NCI-H226 (cell line): ENCODE measurements around the gene GATC.
"Not testable (repeated sequence)": the region's sequence is repeated elsewhere in the genome, so short reads cannot be mapped to it uniquely, and the experiment has no call there.

Source experiments
- DNase-seq: peaks from one replicate; pipeline ENCODE4 v3.0.0-alpha.2; 2015

Gene GATC

GRCh38 chr12:120437735-120438494 is 8.3 kb upstream of the GATC start, which contains the start of gene COX6A1:
COX6A1 (plus strand) TSS chr12:120438113; CDS start chr12:120438127, 14 bp downstream.
- peak; percentile 97 for DNase-seq

DNA sequence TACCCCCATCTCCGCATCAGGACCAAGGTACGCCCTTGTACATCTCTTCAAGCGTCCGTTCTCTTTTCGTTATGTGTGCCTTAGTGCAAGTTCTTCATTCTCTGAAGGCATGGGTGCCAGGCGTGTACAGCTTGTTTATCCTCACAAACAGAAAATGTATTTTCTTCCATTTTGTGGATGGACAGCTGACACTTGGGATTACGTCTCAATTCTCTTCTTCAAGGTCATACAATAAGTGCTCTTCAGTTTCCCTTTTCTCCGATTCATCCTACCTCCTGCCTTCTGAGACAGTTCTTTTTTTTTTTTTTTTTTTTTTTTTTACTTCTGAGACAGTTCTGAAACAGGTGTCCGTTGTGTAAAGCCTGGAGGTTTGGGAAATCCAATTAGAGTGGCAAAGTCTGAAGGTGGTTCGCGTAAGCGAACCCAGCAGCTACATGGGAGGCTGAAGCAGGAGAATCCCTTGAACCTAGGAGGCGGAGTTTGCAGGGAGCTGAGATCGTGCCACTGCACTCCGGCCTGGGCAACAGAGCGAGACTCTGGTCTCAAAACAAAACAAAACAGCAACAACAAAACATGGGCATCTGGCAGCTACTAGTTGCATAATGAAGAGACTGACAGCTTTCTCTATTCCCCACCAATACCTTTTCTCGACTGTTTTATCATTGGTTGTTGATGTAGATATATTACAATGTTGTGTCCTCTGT is 7.6 kb upstream of the GATC start:
- DNase-seq = no peak

GRCh38 chr12:120439646-120440247 is 6.5 kb upstream of the GATC start:
- DNase-seq = peak; percentile 36

DNA sequence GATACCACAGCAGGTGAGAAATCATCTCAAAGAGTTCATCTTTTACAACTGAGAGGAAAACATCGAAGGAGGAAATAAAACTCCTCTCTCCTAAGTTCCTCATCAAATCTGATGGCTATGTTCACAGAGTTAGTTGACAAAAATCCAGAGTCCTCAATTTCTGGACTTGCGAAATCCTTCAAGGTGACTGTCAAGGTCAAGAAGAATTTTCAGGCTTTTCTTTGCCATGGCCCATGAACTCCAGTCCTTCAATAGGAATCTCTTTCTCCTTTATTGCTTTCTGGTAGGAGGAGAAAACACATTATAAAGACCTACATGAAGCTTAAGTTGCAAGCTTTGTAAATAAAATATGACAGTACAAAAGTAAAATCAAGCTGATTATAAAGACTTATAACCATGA is 1.6 kb upstream of the GATC start:
- DNase-seq = no peak

DNA sequence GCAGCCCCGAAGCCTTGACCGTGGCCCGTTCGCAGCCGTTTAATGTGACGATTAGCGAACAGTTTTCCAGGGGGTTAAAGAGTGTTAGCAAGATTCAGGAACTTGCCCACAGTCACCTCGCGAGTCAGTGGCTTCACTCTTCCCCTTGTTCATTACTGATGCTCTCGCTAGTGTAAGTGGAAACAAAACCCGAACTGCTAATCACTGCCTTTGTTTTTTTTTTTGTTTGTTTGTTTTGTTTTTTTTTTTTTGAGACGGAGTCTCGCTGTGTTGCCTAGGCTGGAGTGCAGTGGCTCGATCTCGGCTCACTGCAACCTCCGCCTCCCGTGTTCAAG is 567 bp downstream of the GATC start:
- not testable (repeated sequence) for DNase-seq

DNA sequence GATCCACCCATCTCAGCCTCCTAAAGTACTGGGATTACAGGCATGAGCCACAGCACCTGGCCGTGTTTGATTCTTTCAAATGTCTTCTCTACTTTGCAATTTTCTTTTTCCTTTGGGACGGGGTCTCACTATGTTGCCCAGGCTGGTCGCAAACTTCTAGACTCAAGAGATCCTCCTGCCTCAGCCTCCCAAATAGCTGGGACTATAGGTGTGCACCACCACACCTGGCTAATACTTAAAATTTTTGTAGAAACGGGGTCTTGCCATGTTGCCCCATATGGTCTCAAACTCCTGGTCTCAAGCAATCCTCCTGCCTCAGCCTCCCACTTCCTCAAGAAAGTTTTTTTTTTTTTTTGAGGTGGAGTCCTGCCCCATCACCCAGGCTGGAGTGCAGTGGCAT is 1.7 kb downstream of the GATC start:
- no peak for DNase-seq

- peak; percentile 48 for DNase-seq
These were observed 6.3 kb downstream of the GATC start for GRCh38 chr12:120452524-120452923.

DNA sequence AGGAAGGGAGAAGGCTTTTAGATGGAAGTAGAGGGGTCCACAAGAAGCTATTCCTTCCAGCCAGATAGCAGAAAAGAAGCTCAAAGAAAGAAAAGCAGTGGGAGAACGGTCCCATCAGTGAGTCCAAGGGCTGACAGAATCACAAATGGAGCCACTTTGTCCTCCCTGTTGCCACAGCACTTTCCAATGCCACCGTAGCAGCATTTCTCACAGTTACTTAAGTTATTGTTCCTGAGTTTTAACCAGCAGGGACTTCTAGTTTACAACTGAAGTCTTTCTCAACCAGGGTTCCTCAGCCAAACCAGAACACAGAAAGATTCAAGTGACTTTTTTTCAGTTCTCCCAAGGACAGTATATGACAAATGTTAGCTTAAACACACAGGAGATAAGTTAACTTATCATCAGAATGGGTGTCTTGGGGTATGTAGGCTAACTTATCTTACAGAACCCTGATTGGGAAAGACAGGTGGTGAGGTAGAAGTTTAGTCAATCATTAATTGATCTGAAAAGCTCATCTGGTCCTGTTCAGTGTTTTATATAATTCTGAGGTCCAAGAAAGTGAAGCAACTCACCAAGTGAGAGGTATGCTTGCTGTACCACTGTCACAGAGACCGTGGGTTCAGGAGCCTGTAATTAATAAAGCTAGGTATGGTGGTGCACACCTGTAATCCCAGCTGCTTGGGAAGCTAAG is 7.0 kb downstream of the GATC start:
- DNase-seq = no peak

- DNase-seq = no peak
These were observed 7.7 kb downstream of the GATC start for GRCh38 chr12:120453977-120454376.

DNA sequence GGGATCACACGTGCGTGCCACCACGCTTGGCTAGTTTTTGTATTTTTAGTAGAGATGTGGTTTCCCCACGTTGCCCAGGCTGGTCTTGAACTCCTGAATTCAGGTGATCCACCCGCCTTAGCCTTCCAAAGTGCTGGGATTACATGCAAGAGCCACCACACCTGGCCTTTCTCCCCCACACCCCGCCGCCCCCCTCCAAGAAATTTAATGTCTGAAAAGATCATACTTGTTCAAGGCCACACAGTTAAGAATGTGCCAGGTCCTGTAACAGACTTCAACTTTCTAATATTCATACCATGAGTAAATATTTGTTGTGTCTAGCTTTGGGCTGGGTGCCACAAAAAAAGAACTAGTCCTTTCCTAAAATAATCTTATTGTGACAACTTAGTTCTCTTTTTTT is 9.1 kb downstream of the GATC start:
- DNase-seq = no peak

GRCh38 chr12:120457133-120457532 is 10.9 kb downstream of the GATC start:
- DNase-seq = no peak

- no peak for DNase-seq
These were observed 13.9 kb downstream of the GATC start for GRCh38 chr12:120460157-120460556.

DNA sequence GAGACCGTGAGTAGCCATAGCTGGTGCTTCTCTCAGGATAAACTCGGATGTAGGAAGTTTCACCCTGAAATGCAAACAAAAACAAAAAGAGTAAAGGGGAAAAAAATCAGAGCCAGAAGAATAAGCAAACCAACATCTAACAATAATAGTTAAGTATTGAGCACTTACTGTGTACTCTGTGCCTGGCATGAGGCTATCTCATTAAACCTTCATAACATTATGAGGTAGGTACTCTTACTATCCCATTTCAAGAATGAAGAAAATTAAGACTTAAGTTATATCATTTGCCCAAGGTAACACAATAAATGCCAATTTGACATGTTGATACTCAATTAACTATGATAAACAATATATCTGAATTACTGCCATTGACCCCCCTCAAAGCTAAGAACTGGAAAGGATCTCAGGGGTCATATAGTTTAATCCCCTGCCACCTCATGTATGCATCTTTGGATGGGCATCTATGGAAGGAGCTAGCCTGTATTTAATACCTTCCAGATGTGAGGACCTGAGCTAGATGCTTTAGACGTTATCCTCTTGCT is 15.9 kb downstream of the GATC start:
- no peak for DNase-seq

GRCh38 chr12:120463712-120464111 is 17.5 kb downstream of the GATC start:
- DNase-seq = no peak

GRCh38 chr12:120465756-120466155 is 19.5 kb downstream of the GATC start:
- no peak for DNase-seq

DNA sequence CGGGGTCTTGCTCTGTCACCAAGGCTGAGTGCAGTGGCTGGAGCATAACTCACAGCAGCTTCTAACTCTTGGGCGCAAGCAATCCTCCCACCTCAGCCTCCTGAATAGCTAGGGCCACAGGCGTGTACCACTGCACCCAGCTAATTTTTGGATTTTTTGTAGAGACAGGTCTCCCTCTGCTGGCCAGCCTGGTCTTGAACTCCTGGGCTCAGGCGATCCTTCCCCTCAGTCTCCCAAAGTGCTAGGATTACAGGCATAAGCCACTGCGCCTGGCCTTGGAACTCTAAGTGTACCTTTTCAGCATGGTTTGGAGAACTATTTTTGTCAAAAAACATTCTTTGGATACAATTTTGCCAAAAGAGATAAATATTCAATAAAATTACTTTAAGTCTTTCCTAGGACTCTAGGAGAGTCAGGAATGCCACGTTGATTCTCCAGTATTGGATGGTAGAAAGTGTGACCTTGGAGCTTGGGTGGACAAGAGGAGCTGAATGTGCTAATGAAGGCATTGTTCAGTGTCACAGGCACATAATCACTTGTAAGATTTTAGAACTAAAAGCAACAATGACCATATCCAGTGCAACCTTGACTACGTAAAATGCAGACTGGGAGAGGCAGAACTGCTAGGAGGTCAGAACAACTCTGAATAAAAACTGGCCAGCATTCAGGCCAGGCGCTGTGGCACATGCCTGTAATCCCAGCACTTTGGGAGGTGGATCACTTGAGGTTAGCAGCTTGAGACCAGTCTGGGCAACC is 20.5 kb downstream of the GATC start:
- no peak for DNase-seq

DNA sequence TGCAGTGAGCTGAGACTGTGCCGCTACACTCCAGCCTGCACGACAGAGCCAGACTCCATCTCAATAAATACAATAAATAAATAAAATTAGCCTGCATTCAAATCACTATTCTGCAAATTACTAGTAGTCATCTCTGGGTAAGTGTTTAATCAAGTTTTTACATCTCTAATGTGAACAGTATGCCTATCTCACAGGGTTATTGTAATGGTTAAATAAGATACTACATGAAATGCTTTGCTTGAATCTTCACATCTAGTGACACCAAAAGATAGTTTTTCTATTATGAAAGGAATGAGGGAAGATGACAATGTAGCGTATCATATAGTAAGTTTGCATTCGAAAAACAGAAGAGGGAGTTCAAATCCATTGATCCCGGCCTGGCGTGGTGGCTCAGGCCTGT is 21.2 kb downstream of the GATC start:
- no peak for DNase-seq

DNA sequence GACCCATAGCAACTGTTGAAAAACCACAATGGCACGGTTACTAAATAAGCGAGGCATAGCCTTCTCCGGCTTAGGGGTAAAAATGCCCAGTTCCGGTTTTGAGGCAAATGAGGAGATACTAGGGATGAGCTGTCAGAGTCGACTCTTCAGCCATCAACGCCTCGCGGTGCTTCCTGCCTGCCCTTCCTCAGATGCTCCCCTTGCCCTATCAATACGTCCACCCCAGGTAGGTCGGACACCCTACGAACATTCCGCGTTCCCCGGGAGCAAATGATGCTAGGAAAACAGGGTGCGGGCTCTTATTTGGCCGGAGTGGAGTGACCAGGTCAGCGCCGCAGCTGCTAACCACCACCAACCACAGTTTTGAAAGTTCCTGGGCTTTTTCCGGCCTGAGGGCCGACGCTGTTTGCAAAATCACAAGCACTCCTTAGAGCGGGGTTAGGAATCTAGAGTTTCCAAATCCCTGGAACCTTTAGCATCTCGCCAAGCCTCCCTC is 22.1 kb downstream of the GATC start:
- DNase-seq = peak; percentile 27

GRCh38 chr12:120468821-120469449 is 22.7 kb downstream of the GATC start:
- DNase-seq = no peak

GRCh38 chr12:120469450-120470149 is 23.4 kb downstream of the GATC start, which contains the start of gene SRSF9:
SRSF9 (minus strand) TSS chr12:120469748; CDS start chr12:120469609, 139 bp downstream.
- DNase-seq = peak; percentile 91
